ENCODE results near the gene TUBB4B.

The TUBB4B gene

DNA sequence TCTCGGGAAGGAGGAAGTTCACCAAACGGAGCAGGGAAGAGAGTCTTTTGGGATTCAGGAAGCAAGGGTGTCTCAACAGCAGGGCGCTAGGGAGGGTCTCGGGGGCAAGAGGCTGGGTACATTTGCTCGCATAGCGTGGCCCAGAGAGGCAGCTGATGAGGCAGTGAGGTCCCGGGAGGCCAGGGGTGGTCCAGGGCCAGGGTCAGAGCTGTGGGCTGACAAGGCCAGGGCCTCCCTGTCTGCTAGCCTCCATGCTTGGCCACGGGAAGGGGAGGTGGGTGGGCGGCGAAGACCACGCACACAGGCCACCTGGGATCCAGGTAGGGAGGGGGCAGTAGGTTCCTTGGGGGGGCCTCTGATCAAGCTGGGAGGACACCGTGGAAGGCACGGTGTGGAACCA lies 29.6 kb upstream of the TUBB4B start:
- no peak for DNase-seq

DNA sequence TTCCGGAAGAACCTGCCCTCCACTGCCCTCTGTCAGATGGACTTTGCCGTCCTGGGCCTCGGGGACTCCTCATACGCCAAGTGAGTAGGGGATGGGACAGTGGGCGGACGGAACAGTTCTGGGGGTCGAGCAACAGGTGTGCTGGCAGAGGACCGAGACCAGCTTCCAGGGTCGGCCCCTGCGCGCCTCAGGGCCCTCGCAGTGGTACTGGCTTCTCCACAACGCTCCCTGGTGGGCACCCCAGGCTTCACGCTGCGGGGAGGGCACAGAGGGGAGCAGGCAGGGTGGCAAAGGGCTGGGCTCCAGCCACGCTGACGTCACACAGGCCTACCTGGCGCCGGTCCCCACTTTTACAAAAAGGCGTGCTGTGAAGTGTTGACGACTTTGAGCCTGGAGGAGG lies 28.6 kb upstream of the TUBB4B start:
- DNase-seq, result no peak

DNA sequence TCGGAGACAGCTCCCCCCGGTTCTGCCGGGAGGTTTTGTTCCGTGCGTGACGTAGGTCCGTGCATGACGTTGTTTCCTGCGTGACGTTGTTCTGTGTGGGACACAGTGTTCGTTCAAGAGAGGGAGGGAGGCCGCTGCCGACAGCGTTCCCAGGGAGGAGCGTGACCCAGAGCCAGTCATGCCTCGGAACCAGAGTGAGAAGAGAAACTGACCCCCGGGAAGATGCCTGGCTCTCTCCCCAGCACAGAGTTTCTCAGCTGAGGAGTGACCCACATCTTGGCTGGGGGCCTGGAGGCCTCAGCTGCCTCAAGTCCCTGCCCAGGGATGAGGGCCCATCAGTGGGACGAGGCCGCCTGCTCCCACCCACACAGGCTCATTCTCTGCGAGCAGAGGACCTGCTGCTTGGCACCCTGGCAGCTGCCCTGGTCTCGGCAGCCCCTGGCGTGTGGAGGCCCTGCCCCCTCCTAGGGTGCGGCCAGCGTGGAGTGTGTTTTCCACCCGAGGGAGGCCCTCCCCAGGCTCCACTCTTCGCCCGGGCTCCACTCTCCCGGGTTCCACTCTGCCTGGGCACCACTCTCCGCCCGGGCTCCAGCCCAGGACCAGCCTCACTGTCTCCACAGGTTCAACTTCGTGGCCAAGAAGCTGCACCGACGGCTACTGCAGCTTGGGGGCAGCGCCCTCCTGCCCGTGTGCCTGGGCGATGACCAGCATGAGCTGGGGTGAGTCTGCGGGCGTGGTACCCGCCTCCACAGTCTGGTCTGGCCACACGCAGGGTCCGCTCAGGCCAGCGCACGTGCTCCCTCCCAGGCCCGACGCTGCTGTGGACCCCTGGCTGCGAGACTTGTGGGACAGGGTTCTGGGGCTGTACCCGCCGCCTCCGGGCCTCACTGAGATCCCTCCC lies 27.7 kb upstream of the TUBB4B start:
- DNase-seq, result peak in 9 of 51 donors; percentile 25 to 60 (median 46)

DNA sequence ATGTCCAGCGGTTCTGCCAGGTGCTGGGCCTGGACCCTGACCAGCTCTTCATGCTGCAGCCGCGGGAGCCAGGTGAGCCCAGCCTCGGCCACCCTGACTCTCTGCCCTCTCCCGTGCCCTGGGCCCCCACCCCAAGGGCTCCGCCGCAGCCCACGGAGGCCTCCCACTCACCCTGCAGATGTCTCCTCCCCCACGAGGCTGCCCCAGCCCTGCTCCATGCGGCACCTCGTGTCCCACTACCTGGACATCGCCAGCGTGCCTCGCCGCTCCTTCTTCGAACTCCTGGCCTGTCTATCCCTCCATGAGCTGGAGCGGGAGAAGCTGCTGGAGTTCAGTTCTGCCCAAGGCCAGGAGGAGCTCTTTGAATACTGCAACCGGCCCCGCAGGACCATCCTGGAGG lies 26.5 kb upstream of the TUBB4B start:
- no peak for DNase-seq

DNA sequence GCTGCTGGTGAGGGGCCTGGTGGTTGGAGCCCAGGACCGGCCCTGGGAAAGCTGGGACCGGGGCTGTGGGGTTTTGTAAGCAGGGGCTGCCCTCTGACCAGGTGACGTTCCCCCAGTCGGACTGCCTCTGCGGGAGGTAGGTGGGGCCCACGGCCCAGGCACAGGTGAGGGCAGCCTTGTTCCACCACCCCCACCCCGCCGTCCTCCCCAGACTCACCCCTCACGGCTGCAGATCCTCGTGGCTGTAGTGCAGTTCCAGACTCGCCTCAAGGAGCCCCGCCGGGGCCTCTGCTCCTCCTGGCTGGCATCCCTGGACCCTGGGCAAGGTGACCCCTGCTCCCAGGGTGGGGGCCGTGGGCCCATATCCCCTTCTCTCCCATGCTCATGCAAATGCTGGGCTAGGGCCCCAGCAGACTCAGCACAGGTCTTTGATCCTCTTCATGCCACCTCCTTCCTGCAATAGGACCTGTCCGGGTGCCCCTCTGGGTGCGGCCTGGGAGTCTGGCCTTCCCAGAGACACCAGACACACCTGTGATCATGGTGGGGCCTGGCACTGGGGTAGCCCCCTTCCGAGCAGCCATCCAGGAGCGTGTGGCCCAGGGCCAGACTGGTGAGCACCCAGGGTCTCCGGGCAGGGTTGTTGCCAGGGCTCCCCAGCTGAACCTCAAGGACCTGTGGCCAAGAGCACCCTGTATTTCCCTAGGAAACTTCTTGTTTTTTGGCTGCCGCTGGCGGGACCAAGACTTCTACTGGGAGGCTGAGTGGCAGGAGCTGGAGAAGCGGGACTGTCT lies 25.7 kb upstream of the TUBB4B start:
- no peak for DNase-seq

DNA sequence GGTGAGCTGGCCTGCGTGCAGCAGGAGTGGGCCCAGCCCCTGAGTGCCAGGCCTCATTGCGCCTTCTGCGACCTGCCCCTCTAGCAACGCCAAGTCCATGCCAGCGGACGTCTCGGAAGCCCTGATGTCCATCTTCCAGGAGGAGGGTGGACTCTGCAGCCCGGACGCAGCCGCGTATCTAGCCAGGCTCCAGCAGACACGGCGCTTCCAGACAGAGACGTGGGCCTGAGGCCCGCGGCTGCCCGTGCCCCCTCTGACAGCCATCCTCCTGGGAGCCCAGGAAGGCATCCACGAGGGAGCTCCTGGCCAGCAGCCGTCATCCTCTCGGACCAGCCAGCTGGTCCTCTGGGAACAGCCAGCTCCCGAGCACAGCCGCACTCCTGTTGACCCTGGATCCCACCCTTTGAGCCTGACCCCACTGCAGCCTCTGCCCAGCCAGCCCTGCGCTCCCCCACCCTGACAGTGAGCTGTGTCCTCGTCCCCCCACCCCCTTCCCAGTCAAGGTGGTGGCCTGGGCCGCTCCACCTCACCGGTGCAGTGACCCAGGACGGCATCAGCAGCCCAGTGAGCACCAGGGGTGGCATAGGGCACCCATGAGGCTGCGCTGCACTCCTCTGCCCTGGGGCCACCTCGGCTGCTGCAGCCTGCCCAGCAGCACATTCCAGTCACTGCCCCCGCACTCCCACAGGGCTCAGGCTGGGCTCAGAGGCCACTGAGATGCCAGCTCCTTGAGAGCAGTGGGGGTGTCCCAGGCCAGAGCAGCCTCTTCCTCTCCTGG lies 24.7 kb upstream of the TUBB4B start:
- no peak for DNase-seq

DNA sequence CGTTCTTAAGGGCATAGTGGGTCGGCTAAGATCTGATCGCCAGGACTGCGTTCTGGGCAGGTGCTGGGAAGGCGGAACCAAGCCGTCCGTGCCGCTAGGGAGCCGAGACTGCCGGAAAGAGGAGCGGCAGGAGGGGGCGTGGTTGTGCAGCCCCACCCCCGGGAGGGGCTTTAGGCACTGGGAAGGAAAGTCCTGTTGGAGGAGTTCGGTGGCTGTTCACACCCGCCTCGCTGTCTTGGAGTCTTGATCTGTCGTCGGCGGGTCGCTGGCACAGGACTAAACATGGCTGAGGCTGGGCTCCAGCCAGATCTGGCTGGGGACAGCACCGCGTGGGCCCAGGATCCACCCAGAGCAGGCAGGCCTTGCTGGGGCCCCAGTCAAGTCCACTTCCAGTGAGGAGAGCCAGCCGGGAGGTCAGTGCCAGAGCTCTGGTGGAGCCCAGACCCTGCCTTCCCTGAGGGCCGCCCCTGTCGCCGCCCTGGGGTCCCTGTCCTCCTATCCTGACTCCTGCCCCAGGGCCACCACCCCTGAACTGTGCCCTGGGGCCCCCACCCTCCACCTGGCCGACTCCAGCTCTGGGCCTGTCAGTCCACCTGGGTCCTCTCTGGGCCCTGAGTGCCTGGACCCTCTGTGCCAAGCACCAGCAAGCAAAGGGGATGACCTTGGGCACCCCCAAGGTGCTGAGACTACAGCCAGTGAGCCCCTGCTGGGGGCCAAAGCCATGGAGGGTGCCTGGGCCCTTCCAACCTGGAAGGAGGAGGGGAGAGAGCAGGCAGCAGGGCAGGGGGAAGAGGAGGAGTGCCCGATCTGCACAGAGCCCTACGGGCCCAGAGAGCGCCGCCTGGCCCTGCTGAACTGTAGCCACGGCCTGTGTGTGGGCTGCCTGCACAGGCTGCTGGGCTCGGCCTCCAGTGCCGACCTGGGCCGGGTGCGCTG lies 23.5 kb upstream of the TUBB4B start:
- no peak for DNase-seq

DNA sequence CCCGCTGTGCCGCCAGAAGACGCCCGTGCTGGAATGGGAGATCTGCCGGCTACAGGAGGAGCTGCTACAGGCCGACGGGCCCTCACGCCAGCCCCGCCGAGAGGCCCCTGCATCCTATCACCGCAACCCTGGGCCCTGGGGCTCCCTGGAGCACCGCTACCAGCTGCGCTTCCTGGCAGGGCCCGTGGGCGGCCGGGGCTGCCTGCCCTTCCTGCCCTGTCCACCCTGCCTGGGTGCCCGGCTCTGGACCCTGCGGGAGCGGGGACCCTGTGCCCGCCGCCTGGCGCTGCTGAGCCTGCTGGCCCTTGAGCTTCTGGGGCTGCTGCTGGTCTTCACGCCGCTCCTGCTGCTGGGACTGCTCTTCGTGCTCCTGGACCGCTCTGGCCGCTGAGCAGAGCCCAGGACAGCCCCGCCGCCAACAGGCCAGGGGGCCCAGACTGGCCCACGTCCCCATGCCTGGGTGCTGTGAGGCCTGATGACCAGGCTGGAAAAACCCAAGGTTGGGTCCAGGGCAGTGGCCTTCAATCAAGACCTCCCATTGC lies 22.8 kb upstream of the TUBB4B start:
- no peak for DNase-seq

DNA sequence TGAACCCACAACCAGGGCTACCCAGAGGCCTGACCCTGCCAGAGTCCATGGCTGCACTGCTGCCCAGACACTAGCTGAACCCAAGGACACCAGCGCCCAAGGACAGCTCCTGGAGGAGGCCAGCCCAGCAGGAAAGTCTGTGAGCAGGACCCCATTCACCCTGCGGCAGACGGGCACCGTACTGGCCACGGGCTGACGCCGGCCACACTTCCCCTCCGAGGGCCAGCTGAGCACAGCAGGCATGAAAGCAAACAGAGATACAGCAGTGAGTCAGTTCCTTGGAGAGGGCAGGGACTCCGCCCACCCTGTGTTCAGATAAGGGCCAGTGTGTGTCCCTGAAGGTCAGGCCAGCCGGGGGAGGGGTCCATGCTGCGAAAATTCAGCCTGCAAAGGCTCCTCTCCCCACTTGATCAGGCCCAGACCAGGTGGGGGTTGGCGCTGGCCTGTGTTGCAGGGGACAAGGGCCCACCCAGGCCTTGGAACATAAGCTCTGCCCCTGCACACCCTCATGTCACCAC lies 22.3 kb upstream of the TUBB4B start:
- no peak for DNase-seq

DNA sequence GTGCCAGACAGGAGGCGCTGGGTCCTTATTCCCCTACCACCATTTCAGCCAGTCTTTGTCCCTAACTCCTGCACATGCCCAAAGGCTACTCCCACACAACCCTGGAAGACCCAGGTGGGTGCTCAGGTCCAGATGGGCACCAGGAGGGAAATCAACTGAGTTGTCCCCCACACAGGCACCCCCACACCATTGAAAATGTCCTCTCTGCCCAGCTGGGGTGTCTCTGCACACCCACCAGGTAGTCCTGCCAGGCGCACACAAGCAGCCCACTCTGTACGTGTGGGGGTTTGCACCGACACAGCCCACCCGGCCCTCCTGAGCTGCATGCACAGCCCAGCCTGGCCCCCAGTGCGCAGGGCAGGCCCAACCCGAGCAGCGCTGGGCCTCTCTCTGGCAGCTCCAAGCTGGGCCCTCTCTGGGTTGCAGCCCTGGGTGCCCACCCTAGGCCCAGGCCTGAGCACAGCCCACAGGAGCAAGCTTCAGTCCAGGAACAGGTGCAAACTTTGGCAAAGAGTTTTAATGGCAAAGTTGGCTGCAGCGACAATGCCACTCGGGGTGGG lies 21.2 kb upstream of the TUBB4B start:
- DNase-seq, result no peak

DNA sequence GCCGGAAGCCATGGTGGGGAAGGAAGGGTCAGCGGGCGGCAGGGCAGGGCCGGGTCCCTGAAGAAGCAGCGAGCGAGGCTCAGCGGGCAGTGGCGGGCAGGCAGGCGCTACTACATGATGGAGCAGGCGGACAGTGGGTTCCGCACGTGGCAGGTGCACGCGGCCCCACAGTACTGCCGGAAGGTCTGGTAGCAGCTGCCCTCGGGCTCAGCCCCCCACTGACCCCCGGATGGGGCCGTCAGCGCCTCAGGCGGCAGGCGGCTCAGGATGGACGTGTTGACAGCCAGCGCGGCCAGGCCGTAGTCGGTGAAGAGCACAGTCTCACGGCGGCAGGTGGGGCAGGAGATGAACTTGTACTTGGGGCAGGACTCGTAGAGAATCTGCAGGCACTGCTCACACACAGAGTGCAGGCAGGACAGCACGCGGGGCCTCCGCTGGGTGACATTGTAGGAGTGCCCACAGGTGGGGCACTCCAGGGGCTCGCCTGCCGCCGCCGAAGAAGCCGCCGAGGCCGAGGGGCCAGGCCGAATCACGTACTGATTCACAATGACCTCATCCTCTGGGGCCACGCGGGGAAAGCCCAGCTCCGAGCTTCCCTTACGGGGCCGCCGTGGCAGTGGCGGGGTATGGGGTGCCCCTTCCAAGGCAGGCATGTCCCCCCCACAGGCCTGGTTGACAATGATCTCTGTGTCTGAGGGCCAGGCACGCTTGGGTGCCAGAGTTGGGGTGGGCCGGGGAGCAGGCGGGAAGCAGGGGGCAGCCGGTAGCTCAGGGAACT lies 20.6 kb upstream of the TUBB4B start:
- no peak for DNase-seq

DNA sequence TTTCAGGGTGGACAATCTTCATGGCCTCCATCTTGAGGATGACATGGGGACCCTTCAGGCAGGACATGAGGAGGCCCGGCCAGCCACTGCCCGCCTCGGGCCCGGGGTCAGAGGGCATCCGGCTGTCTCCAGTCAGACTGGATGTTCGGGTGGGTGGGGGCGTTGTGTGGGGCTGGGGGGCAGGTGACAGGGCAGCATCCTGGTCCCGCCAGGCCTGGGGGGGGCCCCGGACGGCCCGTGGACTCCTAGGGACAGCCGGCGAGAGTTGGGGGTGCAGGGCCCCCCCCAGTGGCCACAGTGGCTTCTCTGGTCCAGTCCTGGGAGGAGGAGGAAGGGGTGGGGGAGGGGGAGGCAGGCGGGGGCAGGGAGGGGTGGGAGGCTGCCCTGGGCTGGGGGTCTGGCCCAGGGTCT lies 20.0 kb upstream of the TUBB4B start:
- no peak for DNase-seq

DNA sequence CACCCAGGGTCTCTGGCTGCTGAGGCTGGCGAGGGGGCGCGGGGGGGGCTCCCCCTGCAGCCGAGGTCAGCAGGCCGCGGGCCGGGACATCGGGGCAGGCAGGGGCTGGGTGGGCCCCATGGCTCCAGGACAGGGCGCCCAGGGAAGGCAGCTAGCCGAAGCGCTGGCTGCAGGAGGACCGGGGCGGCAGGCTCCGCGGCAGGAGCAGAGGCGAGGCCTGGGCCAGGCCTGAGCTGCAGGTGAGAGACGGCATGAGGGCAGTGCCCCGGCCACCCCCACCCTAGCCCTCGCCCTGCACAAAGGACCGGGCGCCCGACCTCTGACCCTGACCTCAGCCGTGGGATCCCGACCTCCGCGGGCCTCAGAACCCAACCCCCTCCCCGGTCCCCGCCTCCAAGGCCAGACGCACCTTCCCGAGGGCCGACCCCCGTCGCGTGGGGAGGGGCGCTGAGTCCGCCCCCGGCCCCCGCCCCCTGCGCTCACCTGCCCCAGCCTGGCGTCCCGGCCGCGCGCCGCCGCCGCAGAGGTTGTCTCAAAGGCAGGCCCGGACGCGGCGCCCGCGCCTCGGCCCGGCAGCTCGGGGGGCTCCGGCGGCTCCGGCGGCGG lies 19.5 kb upstream of the TUBB4B start:
- no peak for DNase-seq

DNA sequence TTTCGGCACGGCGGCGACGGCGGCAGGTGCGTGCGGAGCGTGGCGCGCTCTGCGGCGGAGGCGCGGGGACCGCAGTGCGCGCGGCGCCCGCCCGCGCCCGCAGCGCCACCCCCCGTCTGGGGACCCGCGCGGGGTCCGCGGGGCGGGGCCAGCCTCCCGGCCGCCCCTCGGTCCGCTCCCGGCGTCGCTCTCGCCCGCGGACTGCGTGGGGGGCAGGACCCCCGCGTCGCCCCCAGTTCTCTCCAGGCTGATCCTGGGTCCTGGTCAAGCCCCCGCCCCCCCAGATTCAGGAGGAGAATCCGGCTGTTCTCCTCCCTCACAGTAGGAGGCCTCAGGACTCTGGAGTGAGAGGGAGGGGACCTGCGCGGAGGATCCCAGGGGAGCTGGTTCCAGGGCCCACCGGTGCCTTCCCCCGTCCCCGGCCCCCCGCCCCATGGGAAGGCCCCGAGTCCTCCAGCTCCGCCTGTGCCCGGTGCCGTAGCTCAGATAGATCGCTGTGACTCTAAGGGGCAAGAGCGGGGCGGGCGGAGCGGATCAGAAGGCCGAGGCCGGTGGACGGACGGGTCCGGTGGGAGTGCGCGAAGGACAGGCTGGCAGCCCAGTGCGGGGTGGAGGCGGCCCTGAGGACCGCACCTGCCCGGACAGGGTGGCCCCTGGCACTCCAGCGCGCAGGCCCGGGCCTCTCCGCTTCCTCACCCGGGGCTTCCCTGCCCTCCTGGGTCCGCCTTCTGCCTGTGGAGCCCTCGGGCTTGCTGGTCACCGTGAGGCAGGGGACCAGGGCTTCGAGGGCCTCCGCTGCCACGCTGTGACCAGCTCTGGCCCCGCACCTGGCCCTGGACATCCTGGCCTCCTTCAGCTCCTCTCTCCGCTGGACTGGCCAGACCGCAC lies 18.7 kb upstream of the TUBB4B start, which contains the start of gene RNF208:
Gene RNF208, minus strand, starts transcription at position 51 of the 888 bp plus-strand sequence. CDS start 1,028 bp downstream, outside the sequence.
- peak in 6 of 51 donors; percentile 13 to 61 (median 27) for DNase-seq

DNA sequence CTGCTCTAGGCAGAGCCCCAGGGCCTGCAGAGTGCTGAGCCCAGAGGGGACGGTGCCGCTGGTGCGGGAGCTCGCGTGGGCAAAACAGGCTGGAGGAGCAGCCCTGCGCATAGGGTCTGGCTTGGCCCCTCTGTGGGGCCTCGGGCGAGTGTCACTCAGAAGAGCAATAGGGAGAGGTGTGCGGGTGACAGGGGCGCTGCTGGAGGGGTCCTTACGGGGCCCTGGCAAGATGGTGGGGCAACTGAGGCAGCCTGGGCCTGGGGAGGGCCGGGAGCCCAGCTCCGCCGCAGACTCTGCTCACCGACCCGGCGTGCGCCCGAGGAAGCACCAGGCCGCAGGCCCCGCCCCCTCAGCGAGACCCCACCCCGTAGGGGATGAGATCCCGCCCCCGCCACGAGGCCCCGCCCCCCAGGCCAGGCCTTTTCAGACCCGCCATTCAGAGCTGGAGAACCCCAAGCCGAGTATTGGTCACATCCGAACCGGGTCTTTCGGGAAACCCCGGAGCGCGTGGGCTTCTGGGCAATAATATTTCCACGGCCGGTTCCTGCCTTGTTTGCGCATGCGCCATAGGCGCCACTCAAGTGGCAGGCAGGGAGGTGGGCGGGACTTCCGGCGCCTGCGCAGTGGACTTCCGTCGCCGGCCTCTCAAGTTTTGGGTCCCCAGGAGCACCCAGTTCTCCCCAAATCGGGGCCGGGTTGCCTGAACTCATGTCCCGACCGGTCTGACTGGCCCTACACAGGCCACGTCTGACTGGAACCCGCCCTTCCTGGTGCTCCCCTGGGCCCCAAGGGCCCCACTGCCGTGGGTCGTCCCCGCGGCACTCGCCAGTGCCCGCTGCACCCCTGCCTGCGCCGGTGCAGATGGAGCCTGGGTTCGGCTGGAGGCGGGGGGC lies 17.8 kb upstream of the TUBB4B start:
- peak; percentile 89 to 99 (median 96) for DNase-seq

All from hypothalamus (tissue), 51 donors.